Ascending aorta (tissue), 2 donors: ENCODE data around the gene TSC1. TPM values are rescaled to one million over a fixed set of nuclear protein-coding genes. Genes with fewer than 3 reads are reported as not detected.

Source experiments
- DNase-seq, 2 donors: peaks; one replicate each; pipeline ENCODE4 v3.0.0-alpha.2; 2019; ENCODE audit warnings: low spot score in 2 of 2
- H3K27ac ChIP-seq, 2 donors: fragments of 200-600 bp; sonication (generic); one replicate each; pipeline ENCODE4 v1.5.1; 2016 to 2017; ENCODE audit warnings: mild to moderate bottlenecking in 1 of 2
- H3K27me3 ChIP-seq: fragments of 200-600 bp; sonication (generic); one replicate; pipeline ENCODE4 v1.5.1; 2017
- H3K36me3 ChIP-seq, 2 donors: fragments of 200-600 bp; sonication (generic); one replicate each; pipeline ENCODE4 v1.5.1; 2016
- H3K4me1 ChIP-seq, 2 donors: fragments of 200-600 bp; sonication (generic); one replicate each; pipeline ENCODE4 v1.5.1; 2016 to 2017; ENCODE audit warnings: mild to moderate bottlenecking in 1 of 2
- H3K4me3 ChIP-seq, 2 donors: fragments of 200-600 bp; sonication (generic); one replicate each; pipeline ENCODE4 v1.5.1; 2016 to 2017; ENCODE audit warnings: mild to moderate bottlenecking in 1 of 2
- H3K9me3 ChIP-seq, 2 donors: fragments of 200-600 bp; sonication (generic); one replicate each; pipeline ENCODE4 v1.5.1; 2016
- intact Hi-C: fragments of 100-400 bp; cut with DNase I; formaldehyde crosslinking; loops from one replicate; pipeline ENCODE4 v1.15.1; 2023
- total RNA-seq: library from RNA; depleted of rRNA; stranded (reverse); fragments of >200 nt; gene quantifications from one replicate; pipeline ENCODE4 v1.1.0, GENCODE V29; 2016
- TF ChIP-seq, protein P1 (sequence below), 3 experiments: fragments of 200-600 bp in 2 of 3; fragments of 450-650 bp in 1 of 3; sonication (generic) in 2 of 3; IDR thresholded peaks; one replicate each; pipeline ENCODE4 v1.5.1; 2016 to 2019; ENCODE audit warnings: antibody characterized with exemption in 3 of 3, mild to moderate bottlenecking in 1 of 3, moderate library complexity in 1 of 3

Gene TSC1
- total RNA-seq, 1 donor from 2014 or later, result 39.8 TPM

GRCh38 chr9:132857616-132858342, 86.6 kb downstream of the TSC1 start:
- H3K27me3 ChIP-seq, result no peaks in the 10 kb centered on the region
- intact Hi-C loops, result no loop called here
- no peaks in the 10 kb centered on the region for H3K36me3 ChIP-seq
- no peak overlapping the region for H3K27ac ChIP-seq
- TF ChIP-seq, protein P1, sequence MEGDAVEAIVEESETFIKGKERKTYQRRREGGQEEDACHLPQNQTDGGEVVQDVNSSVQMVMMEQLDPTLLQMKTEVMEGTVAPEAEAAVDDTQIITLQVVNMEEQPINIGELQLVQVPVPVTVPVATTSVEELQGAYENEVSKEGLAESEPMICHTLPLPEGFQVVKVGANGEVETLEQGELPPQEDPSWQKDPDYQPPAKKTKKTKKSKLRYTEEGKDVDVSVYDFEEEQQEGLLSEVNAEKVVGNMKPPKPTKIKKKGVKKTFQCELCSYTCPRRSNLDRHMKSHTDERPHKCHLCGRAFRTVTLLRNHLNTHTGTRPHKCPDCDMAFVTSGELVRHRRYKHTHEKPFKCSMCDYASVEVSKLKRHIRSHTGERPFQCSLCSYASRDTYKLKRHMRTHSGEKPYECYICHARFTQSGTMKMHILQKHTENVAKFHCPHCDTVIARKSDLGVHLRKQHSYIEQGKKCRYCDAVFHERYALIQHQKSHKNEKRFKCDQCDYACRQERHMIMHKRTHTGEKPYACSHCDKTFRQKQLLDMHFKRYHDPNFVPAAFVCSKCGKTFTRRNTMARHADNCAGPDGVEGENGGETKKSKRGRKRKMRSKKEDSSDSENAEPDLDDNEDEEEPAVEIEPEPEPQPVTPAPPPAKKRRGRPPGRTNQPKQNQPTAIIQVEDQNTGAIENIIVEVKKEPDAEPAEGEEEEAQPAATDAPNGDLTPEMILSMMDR (IDR thresholded peaks at IDR 0.05), result no peak
- H3K4me3 ChIP-seq, result no peak overlapping the region
- no peaks in the 10 kb centered on the region for H3K9me3 ChIP-seq
- no peaks in the 10 kb centered on the region for H3K4me1 ChIP-seq
- DNase-seq, result no peak

DNA sequence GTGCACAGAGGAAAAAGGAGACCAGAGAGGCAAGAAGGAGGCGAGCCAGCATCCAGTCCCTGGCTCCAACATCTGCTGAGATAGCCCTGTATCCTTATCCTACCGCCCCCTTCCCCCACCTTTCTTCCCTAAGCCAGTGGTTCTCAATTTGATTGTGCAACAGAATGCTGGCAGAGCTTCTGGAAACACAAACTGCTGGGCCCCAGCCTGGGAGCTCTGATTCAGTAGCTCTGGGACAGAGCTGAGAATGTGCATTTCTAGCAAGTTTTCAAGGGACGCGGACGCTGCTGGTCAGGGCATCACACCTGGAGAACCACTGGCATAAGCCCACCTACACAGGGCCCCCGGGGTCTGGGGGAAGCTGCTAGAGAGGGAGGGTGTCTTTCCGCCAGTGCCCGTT, 87.4 kb downstream of the TSC1 start:
- Histone ChIP-seq H3K27ac (no peak overlapping the region), H3K4me1 (no peaks in the 10 kb centered on the region), H3K36me3 (no peaks in the 10 kb centered on the region), H3K4me3 (no peak overlapping the region), H3K9me3 (no peaks in the 10 kb centered on the region), H3K27me3 (no peaks in the 10 kb centered on the region)
- intact Hi-C loops, result no loop called here
- no peak for DNase-seq
- TF ChIP-seq, protein P1 (IDR thresholded peaks at IDR 0.05), result no peak

DNA sequence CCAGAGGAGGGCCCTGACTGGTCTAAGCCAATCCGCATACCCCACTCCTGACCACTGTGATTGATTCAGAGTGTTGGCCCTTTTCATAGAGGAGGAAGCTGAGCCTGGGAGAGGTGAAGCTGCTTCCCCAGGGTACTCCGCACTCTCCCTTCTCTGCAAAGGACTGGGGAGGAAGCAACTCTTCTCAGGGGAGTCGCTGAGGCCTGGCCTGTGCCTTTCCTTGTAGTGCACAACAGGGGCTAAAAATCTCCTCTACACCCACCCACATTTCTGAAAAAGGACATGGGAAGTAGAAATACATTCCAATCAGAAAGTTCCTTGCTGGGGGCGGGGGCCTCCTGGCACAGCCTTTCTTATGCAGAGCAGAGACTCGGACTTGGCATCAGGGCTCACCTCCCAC, 88.5 kb downstream of the TSC1 start:
- Histone ChIP-seq H3K4me1 (no peaks in the 10 kb centered on the region), H3K27ac (no peak overlapping the region), H3K36me3 (no peaks in the 10 kb centered on the region), H3K4me3 (no peak overlapping the region), H3K27me3 (no peaks in the 10 kb centered on the region), H3K9me3 (no peaks in the 10 kb centered on the region)
- intact Hi-C loops, result no loop called here
- no peak for DNase-seq
- TF ChIP-seq, protein P1 (IDR thresholded peaks at IDR 0.05), result no peak

DNA sequence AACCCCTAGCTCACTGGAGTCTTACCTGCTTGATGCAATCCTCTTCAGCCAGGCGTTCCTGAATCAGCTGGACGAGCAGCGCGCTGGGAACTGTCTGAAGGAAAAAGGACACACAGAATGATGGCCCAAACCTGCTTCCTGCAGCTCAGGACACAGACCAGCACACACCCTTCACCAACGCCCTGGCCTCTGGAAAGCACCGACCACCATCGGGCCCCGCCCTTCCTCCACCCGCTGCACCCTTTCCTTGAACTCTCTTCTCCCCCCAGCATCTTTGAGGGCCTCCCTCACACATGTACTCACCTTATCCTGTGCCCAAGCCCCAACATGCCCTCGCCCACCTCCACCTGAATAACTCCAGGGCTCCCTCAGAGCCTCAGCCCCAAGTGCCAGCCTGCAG, 89.6 kb downstream of the TSC1 start:
- intact Hi-C loops, result no loop called here
- TF ChIP-seq, protein P1 (IDR thresholded peaks at IDR 0.05), result no peak
- no peaks in the 10 kb centered on the region for H3K36me3 ChIP-seq
- H3K4me1 ChIP-seq, result no peaks in the 10 kb centered on the region
- H3K9me3 ChIP-seq, result no peaks in the 10 kb centered on the region
- no peaks in the 10 kb centered on the region for H3K27me3 ChIP-seq
- H3K27ac ChIP-seq, result no peak overlapping the region
- DNase-seq, result no peak
- no peak overlapping the region for H3K4me3 ChIP-seq

DNA sequence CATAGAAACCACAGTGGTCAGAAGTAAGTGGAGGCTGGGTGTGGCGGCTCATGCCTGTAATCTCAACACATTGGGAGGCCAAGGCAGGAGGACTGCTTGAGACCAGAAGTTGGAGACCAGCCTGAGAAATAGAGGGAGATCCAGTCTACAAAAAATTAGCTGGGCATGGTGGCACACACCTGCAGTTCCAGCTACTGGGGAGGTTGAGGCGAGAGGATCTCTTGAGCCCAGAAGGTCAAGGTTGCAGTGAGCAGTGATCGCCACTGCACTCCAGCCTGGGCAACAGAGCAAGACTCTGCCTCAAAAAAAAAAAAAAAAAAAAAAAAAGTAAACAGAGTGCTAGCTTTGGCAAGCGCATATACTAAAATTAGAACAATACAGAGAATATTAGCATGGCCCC, 90.9 kb downstream of the TSC1 start:
- TF ChIP-seq, protein P1 (IDR thresholded peaks at IDR 0.05), result no peak
- Histone ChIP-seq H3K36me3 (no peaks in the 10 kb centered on the region), H3K4me3 (no peak overlapping the region), H3K4me1 (no peaks in the 10 kb centered on the region), H3K27me3 (no peaks in the 10 kb centered on the region), H3K27ac (no peak overlapping the region), H3K9me3 (no peaks in the 10 kb centered on the region)
- intact Hi-C loops, result no loop called here
- DNase-seq, result no peak
